ENCODE data around the gene PAX7. TPM values are rescaled to one million over a fixed set of nuclear protein-coding genes. Genes with fewer than 3 reads are reported as not detected.

PAX7 gene
- total and polyA plus RNA-seq, 7 donors: not detected

DNA sequence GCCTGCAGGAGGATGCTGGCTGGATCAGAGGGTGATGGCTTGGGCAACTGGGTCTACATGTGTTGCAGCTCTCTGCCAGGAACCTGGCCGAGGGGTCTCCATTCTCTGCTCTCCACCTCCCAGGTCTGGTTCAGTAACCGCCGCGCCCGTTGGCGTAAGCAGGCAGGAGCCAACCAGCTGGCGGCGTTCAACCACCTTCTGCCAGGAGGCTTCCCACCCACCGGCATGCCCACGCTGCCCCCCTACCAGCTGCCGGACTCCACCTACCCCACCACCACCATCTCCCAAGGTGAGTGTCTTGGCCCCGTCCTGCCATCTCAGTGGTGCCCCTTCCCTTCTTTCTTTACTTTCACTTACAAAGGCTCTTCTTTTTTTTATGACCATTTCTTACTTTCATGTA, 69.9 kb downstream of the PAX7 start:
- Histone ChIP-seq H3K27me3 (peaks cover 4 to 84% (median 26%) of the 10 kb centered on the region in 3 donors), H3K4me3 (no peak overlapping the region), H3K36me3 (no peaks in the 10 kb centered on the region), H3K4me1 (no peaks in the 10 kb centered on the region), H3K27ac (no peak overlapping the region), H3K9me3 (no peaks in the 10 kb centered on the region)
- intact Hi-C loops (cut with DNase I): no loop called here
- DNase-seq: no peak
- TF ChIP-seq EP300 (IDR thresholded peaks at IDR 0.05) (no peak), POLR2AphosphoS5 (IDR thresholded peaks at IDR 0.05) (no peak), POLR2A (IDR thresholded peaks at IDR 0.05) (no peak)
- TF ChIP-seq, protein P1, sequence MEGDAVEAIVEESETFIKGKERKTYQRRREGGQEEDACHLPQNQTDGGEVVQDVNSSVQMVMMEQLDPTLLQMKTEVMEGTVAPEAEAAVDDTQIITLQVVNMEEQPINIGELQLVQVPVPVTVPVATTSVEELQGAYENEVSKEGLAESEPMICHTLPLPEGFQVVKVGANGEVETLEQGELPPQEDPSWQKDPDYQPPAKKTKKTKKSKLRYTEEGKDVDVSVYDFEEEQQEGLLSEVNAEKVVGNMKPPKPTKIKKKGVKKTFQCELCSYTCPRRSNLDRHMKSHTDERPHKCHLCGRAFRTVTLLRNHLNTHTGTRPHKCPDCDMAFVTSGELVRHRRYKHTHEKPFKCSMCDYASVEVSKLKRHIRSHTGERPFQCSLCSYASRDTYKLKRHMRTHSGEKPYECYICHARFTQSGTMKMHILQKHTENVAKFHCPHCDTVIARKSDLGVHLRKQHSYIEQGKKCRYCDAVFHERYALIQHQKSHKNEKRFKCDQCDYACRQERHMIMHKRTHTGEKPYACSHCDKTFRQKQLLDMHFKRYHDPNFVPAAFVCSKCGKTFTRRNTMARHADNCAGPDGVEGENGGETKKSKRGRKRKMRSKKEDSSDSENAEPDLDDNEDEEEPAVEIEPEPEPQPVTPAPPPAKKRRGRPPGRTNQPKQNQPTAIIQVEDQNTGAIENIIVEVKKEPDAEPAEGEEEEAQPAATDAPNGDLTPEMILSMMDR (IDR thresholded peaks at IDR 0.05): no peak
- 90 to 92% methylated on average over 12 of the region's 12 CpGs for WGBS, 2 donors

DNA sequence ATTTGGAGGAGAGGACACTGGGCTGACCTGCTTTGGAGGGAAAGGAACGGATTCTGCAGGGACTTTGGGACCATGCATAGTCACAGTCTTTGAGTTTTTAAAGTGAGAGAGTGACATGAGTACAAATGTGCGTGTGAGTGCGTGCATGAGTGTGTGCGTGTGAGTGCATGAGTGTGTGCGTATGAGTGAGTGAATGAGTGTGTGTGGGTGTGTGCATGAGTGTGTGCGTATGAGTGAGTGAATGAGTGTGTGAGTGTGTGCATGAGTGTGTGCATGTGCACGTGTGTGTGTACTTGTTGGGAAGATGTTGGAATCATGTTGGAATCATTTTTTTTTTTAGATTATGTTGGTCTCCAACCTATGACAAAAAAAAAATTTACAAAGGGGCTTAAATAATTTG, 70.5 kb downstream of the PAX7 start:
- intact Hi-C loops (cut with DNase I): no loop called here
- 84 to 87% methylated on average over 7 of the region's 7 CpGs for WGBS, 2 donors
- Histone ChIP-seq H3K36me3 (no peaks in the 10 kb centered on the region), H3K4me1 (no peaks in the 10 kb centered on the region), H3K9me3 (no peaks in the 10 kb centered on the region), H3K27me3 (peaks cover 2 to 85% (median 26%) of the 10 kb centered on the region in 3 donors), H3K4me3 (no peak overlapping the region), H3K27ac (no peak overlapping the region)
- TF ChIP-seq EP300 (IDR thresholded peaks at IDR 0.05) (no peak), POLR2A (IDR thresholded peaks at IDR 0.05) (no peak), POLR2AphosphoS5 (IDR thresholded peaks at IDR 0.05) (no peak)
- TF ChIP-seq, protein P1 (IDR thresholded peaks at IDR 0.05): no peak
- no peak for DNase-seq

DNA sequence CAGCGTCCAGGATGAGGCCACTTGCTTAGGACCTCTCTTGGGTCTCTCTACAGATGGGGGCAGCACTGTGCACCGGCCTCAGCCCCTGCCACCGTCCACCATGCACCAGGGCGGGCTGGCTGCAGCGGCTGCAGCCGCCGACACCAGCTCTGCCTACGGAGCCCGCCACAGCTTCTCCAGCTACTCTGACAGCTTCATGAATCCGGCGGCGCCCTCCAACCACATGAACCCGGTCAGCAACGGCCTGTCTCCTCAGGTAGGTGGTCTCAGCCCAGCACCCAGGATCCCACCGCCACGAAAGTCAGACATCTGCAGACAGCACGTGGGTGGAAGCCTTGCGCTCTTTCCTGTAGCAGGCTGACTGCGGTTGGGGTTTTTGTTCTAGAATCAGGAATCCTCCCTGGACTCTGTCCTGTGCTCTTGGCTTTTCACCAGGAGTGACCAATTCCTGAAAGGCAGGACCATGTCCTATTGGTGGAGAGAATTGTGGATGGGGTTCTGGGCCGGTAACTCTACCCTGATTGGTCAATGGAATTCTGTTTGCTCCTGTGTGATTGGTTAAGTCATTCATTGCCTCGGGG, 72.5 kb downstream of the PAX7 start:
- no peak overlapping the region for H3K4me3 ChIP-seq
- no peaks in the 10 kb centered on the region for H3K9me3 ChIP-seq
- intact Hi-C loops (cut with DNase I): no loop called here
- no peak for TF ChIP-seq POLR2A (IDR thresholded peaks at IDR 0.05)
- TF ChIP-seq, protein P1 (IDR thresholded peaks at IDR 0.05): no peak
- TF ChIP-seq POLR2AphosphoS5 (IDR thresholded peaks at IDR 0.05): no peak
- no peak for TF ChIP-seq EP300 (IDR thresholded peaks at IDR 0.05)
- no peak overlapping the region for H3K27ac ChIP-seq
- H3K36me3 ChIP-seq: no peaks in the 10 kb centered on the region
- no peak for DNase-seq
- 47 to 61% methylated on average over 21 of the region's 21 CpGs for WGBS, 2 donors
- H3K27me3 ChIP-seq: peaks cover 2 to 80% (median 26%) of the 10 kb centered on the region in 3 donors
- H3K4me1 ChIP-seq: no peaks in the 10 kb centered on the region

DNA sequence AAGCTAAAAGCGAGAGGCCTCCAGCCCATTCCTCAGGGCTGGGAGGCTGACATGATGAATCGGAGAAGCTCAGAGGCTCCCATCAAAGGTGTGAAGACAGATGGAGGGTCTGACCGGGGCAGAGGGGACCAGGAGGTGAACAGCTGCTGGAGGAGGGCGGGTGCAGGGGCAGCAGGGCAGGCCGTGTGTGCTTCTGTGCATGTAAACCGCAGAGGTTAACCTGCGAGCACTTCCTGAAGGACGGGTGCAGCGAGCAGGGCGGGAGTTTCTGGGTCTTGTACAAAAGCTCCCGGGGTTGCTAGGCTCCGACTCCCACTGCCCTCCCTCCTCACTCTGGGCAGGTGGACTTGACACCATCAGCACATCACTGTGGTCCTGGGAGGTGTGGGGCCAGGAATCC, 75.2 kb downstream of the PAX7 start:
- Histone ChIP-seq H3K4me3 (no peak overlapping the region), H3K27me3 (peaks cover 2 to 69% (median 12%) of the 10 kb centered on the region in 3 donors), H3K4me1 (no peaks in the 10 kb centered on the region), H3K27ac (no peak overlapping the region), H3K9me3 (no peaks in the 10 kb centered on the region), H3K36me3 (no peaks in the 10 kb centered on the region)
- 26 to 38% methylated on average over 12 of the region's 12 CpGs for whole genome bisulfite sequencing, 2 donors
- intact Hi-C loops (cut with DNase I): no loop called here
- no peak for DNase-seq
- TF ChIP-seq POLR2A (IDR thresholded peaks at IDR 0.05): no peak
- TF ChIP-seq EP300 (IDR thresholded peaks at IDR 0.05): no peak
- no peak for TF ChIP-seq POLR2AphosphoS5 (IDR thresholded peaks at IDR 0.05)
- TF ChIP-seq, protein P1 (IDR thresholded peaks at IDR 0.05): no peak

Measured in sigmoid colon (tissue), 7 donors.